Ishikawa (cell line): ENCODE measurements around the gene CACNA2D3.

Source experiments
- CEBPB ChIP-seq: IDR thresholded peaks from 2 replicates; pipeline ENCODE4 v1.6.1; 2012
- RAD21 ChIP-seq: IDR thresholded peaks from 2 replicates; pipeline ENCODE4 v1.6.1; 2012; ENCODE audit warnings: low read depth
- TAF1 ChIP-seq: IDR thresholded peaks from 2 replicates; pipeline ENCODE4 v1.6.1; 2012; ENCODE audit warnings: low read depth, mild to moderate bottlenecking
- TCF12 ChIP-seq: IDR thresholded peaks from 2 replicates; pipeline ENCODE4 v1.6.1; 2012; ENCODE audit warnings: low read depth
- ZBTB7A ChIP-seq: IDR thresholded peaks from 2 replicates; pipeline ENCODE4 v1.6.1; 2012; ENCODE audit warnings: low read depth
- TF ChIP-seq, protein P1 (sequence below): IDR thresholded peaks from 2 replicates; pipeline ENCODE4 v1.6.1; 2012
- TF ChIP-seq, protein P2 (sequence below): IDR thresholded peaks from 2 replicates; pipeline ENCODE4 v1.6.1; 2012; ENCODE audit warnings: low read depth, mild to moderate bottlenecking

DNA sequence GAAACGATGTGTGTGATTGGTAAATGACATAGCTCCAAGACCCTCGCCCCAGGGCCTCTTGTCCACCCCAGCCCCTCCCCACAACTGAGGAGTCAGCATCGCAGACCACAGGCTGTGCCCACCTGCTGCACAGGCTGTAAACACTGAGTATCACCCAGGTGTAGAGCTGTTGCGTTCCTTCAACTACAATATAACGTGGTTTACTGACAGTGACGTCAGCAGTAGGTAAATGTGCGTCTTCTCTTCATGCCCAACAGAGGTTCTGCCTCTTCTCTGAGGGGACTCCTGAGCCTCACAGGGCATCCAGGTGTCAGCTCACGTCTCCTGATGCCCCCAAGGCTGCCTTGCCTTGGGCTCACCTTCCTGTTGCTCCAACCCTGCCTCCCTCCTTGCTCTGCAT, 395.1 kb downstream of the CACNA2D3 start:
- TF ChIP-seq CEBPB (no peak), TAF1 (no peak), RAD21 (no peak), ZBTB7A (no peak), TCF12 (no peak)
- TF ChIP-seq, protein P1, sequence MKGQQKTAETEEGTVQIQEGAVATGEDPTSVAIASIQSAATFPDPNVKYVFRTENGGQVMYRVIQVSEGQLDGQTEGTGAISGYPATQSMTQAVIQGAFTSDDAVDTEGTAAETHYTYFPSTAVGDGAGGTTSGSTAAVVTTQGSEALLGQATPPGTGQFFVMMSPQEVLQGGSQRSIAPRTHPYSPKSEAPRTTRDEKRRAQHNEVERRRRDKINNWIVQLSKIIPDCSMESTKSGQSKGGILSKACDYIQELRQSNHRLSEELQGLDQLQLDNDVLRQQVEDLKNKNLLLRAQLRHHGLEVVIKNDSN = no peak
- TF ChIP-seq, protein P2, sequence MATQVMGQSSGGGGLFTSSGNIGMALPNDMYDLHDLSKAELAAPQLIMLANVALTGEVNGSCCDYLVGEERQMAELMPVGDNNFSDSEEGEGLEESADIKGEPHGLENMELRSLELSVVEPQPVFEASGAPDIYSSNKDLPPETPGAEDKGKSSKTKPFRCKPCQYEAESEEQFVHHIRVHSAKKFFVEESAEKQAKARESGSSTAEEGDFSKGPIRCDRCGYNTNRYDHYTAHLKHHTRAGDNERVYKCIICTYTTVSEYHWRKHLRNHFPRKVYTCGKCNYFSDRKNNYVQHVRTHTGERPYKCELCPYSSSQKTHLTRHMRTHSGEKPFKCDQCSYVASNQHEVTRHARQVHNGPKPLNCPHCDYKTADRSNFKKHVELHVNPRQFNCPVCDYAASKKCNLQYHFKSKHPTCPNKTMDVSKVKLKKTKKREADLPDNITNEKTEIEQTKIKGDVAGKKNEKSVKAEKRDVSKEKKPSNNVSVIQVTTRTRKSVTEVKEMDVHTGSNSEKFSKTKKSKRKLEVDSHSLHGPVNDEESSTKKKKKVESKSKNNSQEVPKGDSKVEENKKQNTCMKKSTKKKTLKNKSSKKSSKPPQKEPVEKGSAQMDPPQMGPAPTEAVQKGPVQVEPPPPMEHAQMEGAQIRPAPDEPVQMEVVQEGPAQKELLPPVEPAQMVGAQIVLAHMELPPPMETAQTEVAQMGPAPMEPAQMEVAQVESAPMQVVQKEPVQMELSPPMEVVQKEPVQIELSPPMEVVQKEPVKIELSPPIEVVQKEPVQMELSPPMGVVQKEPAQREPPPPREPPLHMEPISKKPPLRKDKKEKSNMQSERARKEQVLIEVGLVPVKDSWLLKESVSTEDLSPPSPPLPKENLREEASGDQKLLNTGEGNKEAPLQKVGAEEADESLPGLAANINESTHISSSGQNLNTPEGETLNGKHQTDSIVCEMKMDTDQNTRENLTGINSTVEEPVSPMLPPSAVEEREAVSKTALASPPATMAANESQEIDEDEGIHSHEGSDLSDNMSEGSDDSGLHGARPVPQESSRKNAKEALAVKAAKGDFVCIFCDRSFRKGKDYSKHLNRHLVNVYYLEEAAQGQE = no peak
